Measurements from ENCODE around the gene AP3B1. TPM values are rescaled to one million over a fixed set of nuclear protein-coding genes. Genes with fewer than 3 reads are reported as not detected.

The AP3B1 gene
- total RNA-seq, 1 experiment from 2014 or later = 41.8 TPM

GRCh38 chr5:78041805-78042204 lies 252.7 kb downstream of the AP3B1 start:
- Histone ChIP-seq H3K79me1 (ENCODE audit: insufficient read depth, low read depth, low read length, poor library complexity, severe bottlenecking) (no peaks in the 10 kb centered on the region), H3K18ac (ENCODE audit: insufficient read length, low read depth, low read length) (no peak overlapping the region), H3K4me1 (ENCODE audit: insufficient read depth, low read length) (no peaks in the 10 kb centered on the region), H4K8ac (replicated peaks; ENCODE audit: insufficient read length, low read depth, low read length) (no peak overlapping the region), H3K9me3 (ENCODE audit: control insufficient read depth, low read depth, low read length) (no peaks in the 10 kb centered on the region), H3K27me3 (ENCODE audit: insufficient read depth, low read length) (no peaks in the 10 kb centered on the region), H3K4me2 (ENCODE audit: insufficient read depth, insufficient read length, low read length) (no peak overlapping the region), H3K23ac (ENCODE audit: insufficient read length, low read depth, low read length) (no peak overlapping the region), H3K14ac (ENCODE audit: insufficient read depth, low read length) (no peak overlapping the region), H3K79me2 (ENCODE audit: insufficient read depth, low read length) (no peaks in the 10 kb centered on the region), H2AK5ac (ENCODE audit: insufficient read length, low read length) (no peak overlapping the region), H2BK15ac (ENCODE audit: low read depth, low read length) (no peak overlapping the region), H2BK120ac (ENCODE audit: low read depth, low read length, poor library complexity, severe bottlenecking) (no peak overlapping the region), H3T11ph (ENCODE audit: low read length) (no peak overlapping the region), H2BK12ac (ENCODE audit: insufficient read length, low read depth, low read length) (no peak overlapping the region), H2BK5ac (ENCODE audit: insufficient read length, low read length) (no peak overlapping the region), H4K91ac (ENCODE audit: insufficient read length, low read depth, low read length) (no peak overlapping the region), H3K9ac (ENCODE audit: extremely low read depth, insufficient read length, low read length) (no peak overlapping the region), H2AFZ (ENCODE audit: low read length) (no peak overlapping the region), H4K5ac (ENCODE audit: insufficient read length, low read depth, low read length) (no peak overlapping the region), H4K20me1 (ENCODE audit: control insufficient read depth, insufficient read depth, insufficient read length) (no peaks in the 10 kb centered on the region), H3K56ac (ENCODE audit: insufficient read length, low read depth, low read length) (no peak overlapping the region), H3K27ac (ENCODE audit: insufficient read length, low read depth, low read length) (no peak overlapping the region), H3K4ac (ENCODE audit: low read depth, low read length) (no peak overlapping the region), H2BK20ac (ENCODE audit: low read depth, low read length, poor library complexity, severe bottlenecking) (no peak overlapping the region), H3K23me2 (ENCODE audit: insufficient read length, low read depth, low read length, poor library complexity, severe bottlenecking) (no peaks in the 10 kb centered on the region)
- no peak overlapping the region for H3K4me3 Mint-ChIP-seq
- peaks cover 3 to 10% (median 8%) of the 10 kb centered on the region in 3 experiments; a peak in 4 of 7 replicates for H3K36me3 Mint-ChIP-seq (ENCODE audit: insufficient read depth in 1 of 3, low read depth in 3 of 3)
- H3K27ac Mint-ChIP-seq = no peak overlapping the region
- H3K27me3 Mint-ChIP-seq (ENCODE audit: low read depth) = no peaks in the 10 kb centered on the region
- no peaks in the 10 kb centered on the region for H3K9me3 Mint-ChIP-seq
- no peak for TF ChIP-seq CTCF (conservative IDR thresholded peaks at IDR 0.05)
- no CpG with 5 or more reads among the region's 5 CpGs for WGBS (ENCODE audit: extremely low coverage, insufficient read length, low lambda C conversion rate)
- peaks cover 5 to 6% of the 10 kb centered on the region in 2 experiments; a peak in 3 of 4 replicates for H3K4me1 Mint-ChIP-seq
- DNase-seq = no peak

Data from H9 (cell line).